HepG2 (cell line): ENCODE results near the gene PEX19. TPM values are rescaled to one million over a fixed set of nuclear protein-coding genes. Genes with fewer than 3 reads are reported as not detected.

Experiments used
- ADNP ChIP-seq: sonication (generic); formaldehyde crosslinking; IDR thresholded peaks from 2 replicates; pipeline ENCODE4 v1.4.0; 2020; ENCODE audit warnings: missing genetic modification reagents
- AGO2 ChIP-seq: fragments of 200-400 bp; formaldehyde crosslinking; optimal IDR thresholded peaks from 2 replicates; pipeline ENCODE3; 2017; ENCODE audit warnings: mild to moderate bottlenecking, low read depth, low read length, moderate library complexity
- ARNTL ChIP-seq: sonication (generic); formaldehyde crosslinking; IDR thresholded peaks from 2 replicates; pipeline ENCODE4 v1.4.0; 2020; ENCODE audit warnings: mild to moderate bottlenecking, missing genetic modification reagents
- FOXK1 ChIP-seq: sonication (generic); formaldehyde crosslinking; IDR thresholded peaks from 2 replicates; pipeline ENCODE4 v1.4.0; 2020; ENCODE audit warnings: low read depth, missing genetic modification reagents, borderline replicate concordance
- HIVEP1 ChIP-seq: sonication (generic); formaldehyde crosslinking; IDR thresholded peaks from 2 replicates; pipeline ENCODE4 v1.4.0; 2020; ENCODE audit warnings: mild to moderate bottlenecking, missing genetic modification reagents
- HMG20B ChIP-seq: conservative IDR thresholded peaks from 2 replicates; pipeline ENCODE4 v1.6.1; 2016; ENCODE audit warnings: missing genetic modification reagents, missing compliant biosample characterization
- IRF2 ChIP-seq: IDR thresholded peaks from 2 replicates; pipeline ENCODE4 v1.6.1; 2018; ENCODE audit warnings: missing genetic modification reagents, missing compliant biosample characterization
- ISX ChIP-seq: sonication (generic); formaldehyde crosslinking; conservative IDR thresholded peaks from 2 replicates; pipeline ENCODE4 v1.5.0; 2020; ENCODE audit warnings: missing genetic modification reagents
- KLF6 ChIP-seq: IDR thresholded peaks from 2 replicates; pipeline ENCODE4 v1.8.0; 2016; ENCODE audit warnings: missing biosample characterization, missing genetic modification reagents
- MAX ChIP-seq: IDR thresholded peaks from 2 replicates; pipeline ENCODE4 v1.6.1; 2012; ENCODE audit warnings: inconsistent platforms
- PBX2 ChIP-seq: IDR thresholded peaks from 2 replicates; pipeline ENCODE4 v1.6.1; 2016; ENCODE audit warnings: control low read depth
- PHF5A ChIP-seq: IDR thresholded peaks from one replicate; pipeline ENCODE4 v1.6.1; 2018; ENCODE audit warnings: low read depth, missing genetic modification reagents; ENCODE audit not compliant: unreplicated experiment
- PRDM15 ChIP-seq: sonication (generic); formaldehyde crosslinking; IDR thresholded peaks from 2 replicates; pipeline ENCODE4 v1.4.0; 2020; ENCODE audit warnings: missing genetic modification reagents
- SNAI1 ChIP-seq: sonication (generic); formaldehyde crosslinking; IDR thresholded peaks from 2 replicates; pipeline ENCODE4 v1.5.0; 2020; ENCODE audit warnings: mild to moderate bottlenecking, missing genetic modification reagents, borderline replicate concordance
- SOX5 ChIP-seq: IDR thresholded peaks from 2 replicates; pipeline ENCODE4 v1.6.1; 2016; ENCODE audit warnings: borderline replicate concordance
- SP2 ChIP-seq: sonication (generic); formaldehyde crosslinking; IDR thresholded peaks from 2 replicates; pipeline ENCODE4 v1.5.1; 2020; ENCODE audit warnings: mild to moderate bottlenecking, missing genetic modification reagents
- THAP7 ChIP-seq: sonication (generic); formaldehyde crosslinking; IDR thresholded peaks from 2 replicates; pipeline ENCODE4 v1.8.1; 2023; ENCODE audit warnings: mild to moderate bottlenecking, missing genetic modification reagents
- ZNF17 ChIP-seq: sonication (generic); formaldehyde crosslinking; IDR thresholded peaks from 2 replicates; pipeline ENCODE4 v1.5.0; 2020; ENCODE audit warnings: mild to moderate bottlenecking, missing genetic modification reagents
- ZNF615 ChIP-seq: sonication (generic); formaldehyde crosslinking; IDR thresholded peaks from 2 replicates; pipeline ENCODE4 v1.5.0; 2020; ENCODE audit warnings: mild to moderate bottlenecking, missing genetic modification reagents, borderline replicate concordance
- polyA plus RNA-seq, 8 experiments: library from polyadenylated mRNA; depleted of rRNA in 3 of 8; stranded (reverse) in 7 of 8; unstranded in 1 of 8; fragments of >200 nt; fragmentation: Illumina TruSeq in 4 of 8; extraction: Trizol in 4 of 8; gene quantifications; 2 replicates each; pipeline versions ENCODE4 v1.2.1 to v1.2.3, GENCODE V29; 2011 to 2016; ENCODE audit warnings: low read depth in 4 of 8, missing spikeins in 1 of 8, mixed read lengths in 1 of 8; ENCODE audit not compliant: insufficient read depth in 1 of 8
- total RNA-seq, 5 experiments: library from RNA; depleted of rRNA; stranded (reverse); fragments of >200 nt; fragmentation: Illumina TruSeq; extraction: Trizol; gene quantifications; 2 replicates each; pipeline ENCODE4 v1.2.3, GENCODE V29; 2016; ENCODE audit warnings: low read depth in 1 of 5
- TF ChIP-seq, protein P1 (sequence below): sonication (generic); formaldehyde crosslinking; IDR thresholded peaks from 2 replicates; pipeline ENCODE4 v1.4.0; 2020; ENCODE audit warnings: missing genetic modification reagents

The PEX19 gene
- total and polyA plus RNA-seq, 2 of the 13 experiments (the other 11 are each of a cell fraction or from before 2014, with no cell fraction given) = 47.0 to 51.8 TPM

DNA sequence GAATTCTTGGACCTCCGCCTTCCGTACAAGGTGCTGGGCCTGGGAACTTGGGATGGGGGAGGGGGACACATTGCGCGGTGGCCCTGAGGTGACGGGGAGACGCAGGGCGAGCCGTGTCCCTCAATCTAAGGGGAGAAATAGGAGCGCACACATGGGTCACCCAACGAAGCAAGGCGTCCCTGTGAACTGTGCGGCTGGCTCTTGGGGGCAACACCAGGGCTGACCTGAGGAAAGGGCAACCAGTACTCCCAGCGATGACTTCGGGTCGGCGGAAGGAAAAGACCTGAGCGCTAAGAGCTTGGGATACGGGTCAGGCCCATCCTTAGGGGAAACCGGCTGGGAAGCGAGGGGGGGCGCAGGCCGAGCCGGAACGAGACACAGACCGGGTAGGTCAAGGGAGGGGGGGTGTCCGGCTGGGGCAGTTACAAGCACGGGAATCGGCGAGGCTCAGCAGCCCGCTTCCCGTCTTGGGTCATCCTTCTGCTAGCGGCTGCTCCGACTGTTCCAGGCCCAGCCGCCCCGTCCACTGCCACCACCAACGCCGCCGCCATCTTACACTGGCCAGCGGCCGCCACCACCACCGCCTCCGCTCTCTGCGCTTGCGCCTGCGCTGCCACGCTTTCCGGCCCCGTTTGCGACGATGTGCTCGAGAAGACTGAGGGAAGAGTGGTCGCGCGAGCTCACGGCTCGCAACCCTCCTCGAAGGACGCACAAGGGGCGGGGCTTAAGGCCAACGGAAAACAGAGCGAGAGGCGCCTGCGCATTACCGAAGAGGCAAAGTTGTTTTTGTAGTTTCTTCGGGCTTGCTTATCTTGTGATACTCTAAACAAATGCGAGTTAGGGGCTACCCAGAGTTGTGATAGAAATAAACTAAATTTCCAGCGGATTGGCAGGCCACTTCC is 22.8 kb downstream of the PEX19 start, which contains the start of gene DCAF8 (continued):
- TF ChIP-seq PBX2 (CRISPR knock-in tag) (no peak), SNAI1 (CRISPR knock-in tag) (0 out of 2 replicates have a peak, but pooled peaks have one; percentile 69), HIVEP1 (CRISPR knock-in tag) (peak; percentile 57), FOXK1 (CRISPR knock-in tag) (peak; percentile 90; the same call in 1 of the 2 replicates), ISX (CRISPR knock-in tag) (no peak), PRDM15 (CRISPR knock-in tag) (no peak), SOX5 (CRISPR knock-in tag) (0 out of 2 replicates have a peak, but pooled peaks have one; percentile 42), THAP7 (CRISPR knock-in tag) (peak; percentile 22; the same call in 1 of the 2 replicates), IRF2 (CRISPR knock-in tag) (peak; percentile 72; the same call in 1 of the 2 replicates), KLF6 (0 out of 2 replicates have a peak, but pooled peaks have one; percentile 53), ZNF615 (CRISPR knock-in tag) (no peak), ZNF17 (peak; percentile 90), ADNP (CRISPR knock-in tag) (no peak), AGO2 (peak; percentile 91), HMG20B (no peak; the same call in 1 of the 2 replicates), ARNTL (CRISPR knock-in tag) (0 out of 2 replicates have a peak, but pooled peaks have one; percentile 45), SP2 (no peak; the same call in 1 of the 2 replicates), PHF5A (CRISPR knock-in tag) (peak; percentile 74), MAX (peak; percentile 61)
- TF ChIP-seq, protein P1, sequence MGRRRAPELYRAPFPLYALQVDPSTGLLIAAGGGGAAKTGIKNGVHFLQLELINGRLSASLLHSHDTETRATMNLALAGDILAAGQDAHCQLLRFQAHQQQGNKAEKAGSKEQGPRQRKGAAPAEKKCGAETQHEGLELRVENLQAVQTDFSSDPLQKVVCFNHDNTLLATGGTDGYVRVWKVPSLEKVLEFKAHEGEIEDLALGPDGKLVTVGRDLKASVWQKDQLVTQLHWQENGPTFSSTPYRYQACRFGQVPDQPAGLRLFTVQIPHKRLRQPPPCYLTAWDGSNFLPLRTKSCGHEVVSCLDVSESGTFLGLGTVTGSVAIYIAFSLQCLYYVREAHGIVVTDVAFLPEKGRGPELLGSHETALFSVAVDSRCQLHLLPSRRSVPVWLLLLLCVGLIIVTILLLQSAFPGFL = no peak
